GM12878 (cell line): ENCODE data around the gene ABCA2.

Experiments
- CREB1 ChIP-seq: IDR thresholded peaks from 2 replicates; pipeline ENCODE4 v1.6.1; 2012; ENCODE audit warnings: low read depth, mild to moderate bottlenecking, inconsistent platforms
- CTCF ChIP-seq, 3 experiments: IDR thresholded peaks in 2 of 3; conservative IDR thresholded peaks in 1 of 3; 2 replicates each; pipeline ENCODE4 v1.5.1; 2011; ENCODE audit warnings: low read depth in 3 of 3, low read length in 3 of 3, mild to moderate bottlenecking in 3 of 3, control low read depth in 2 of 3, moderate library complexity in 2 of 3, inconsistent platforms in 1 of 3, mixed read lengths in 1 of 3; ENCODE audit not compliant: control insufficient read depth in 2 of 3, insufficient read depth in 1 of 3; ENCODE audit errors: extremely low read depth in 1 of 3
- EP300 ChIP-seq, 2 experiments: fragments of 150-350 bp in 1 of 2; IDR thresholded peaks; 2 replicates each; pipeline ENCODE4 v1.6.1; 2011 to 2012; ENCODE audit warnings: low read depth in 2 of 2, low read length in 2 of 2, borderline replicate concordance in 1 of 2, improper control_type of control experiment in 1 of 2, inconsistent platforms in 1 of 2; ENCODE audit not compliant: control insufficient read depth in 1 of 2
- MTA2 ChIP-seq: fragments of 450-650 bp; IDR thresholded peaks from 2 replicates; pipeline ENCODE4 v1.6.1; 2016; ENCODE audit warnings: low read depth, mild to moderate bottlenecking, moderate library complexity
- MTA3 ChIP-seq: IDR thresholded peaks from 2 replicates; pipeline ENCODE4 v1.6.1; 2012; ENCODE audit warnings: low read length, inconsistent platforms, borderline replicate concordance
- POLR2AphosphoS2 ChIP-seq: IDR thresholded peaks from 2 replicates; pipeline ENCODE4 v1.6.1; 2011; ENCODE audit warnings: low read depth, mild to moderate bottlenecking, low read length, improper control_type of control experiment, moderate library complexity
- SIN3A ChIP-seq: IDR thresholded peaks from 2 replicates; pipeline ENCODE4 v1.6.1; 2012; ENCODE audit warnings: low read depth, low read length, improper control_type of control experiment

GRCh38 chr9:137045294-137046087 is 17.5 kb upstream of the ABCA2 start:
- TF ChIP-seq CREB1 (no peak), CTCF (IDR thresholded peaks at IDR 0.05 in 2 of 3, conservative IDR thresholded peaks at IDR 0.05 in 1 of 3; ENCODE audit: control insufficient read depth in 2 of 3, extremely low read depth in 1 of 3, insufficient read depth in 1 of 3, low read depth in 3 of 3, low read length in 3 of 3) (no peak), MTA3 (no peak), EP300 (IDR thresholded peaks at IDR 0.05; ENCODE audit: borderline replicate concordance in 1 of 2, control insufficient read depth in 1 of 2, low read depth in 2 of 2, low read length in 2 of 2) (no peak), SIN3A (no peak), MTA2 (no peak), POLR2AphosphoS2 (no peak)
